Liver (tissue), 9 donors: ENCODE results near the gene ILDR2. TPM values are rescaled to one million over a fixed set of nuclear protein-coding genes. Genes with fewer than 3 reads are reported as not detected.

Experiments used
- DNase-seq: peaks from one replicate; pipeline ENCODE4 v3.0.0-alpha.2; 2017; ENCODE audit warnings: low spot score
- H3K27ac ChIP-seq, 2 donors: one replicate each; pipeline ENCODE4 v1.7.0; 2013; ENCODE audit warnings: inconsistent platforms in 2 of 2, low read length in 2 of 2, control low read depth in 1 of 2, low read depth in 1 of 2, mild to moderate bottlenecking in 1 of 2
- H3K27me3 ChIP-seq, 4 donors: one replicate each; pipeline versions ENCODE4 v1.6.1 to v1.7.0; 2013; ENCODE audit warnings: low read length in 3 of 4, inconsistent platforms in 1 of 4, mild to moderate bottlenecking in 1 of 4, moderate library complexity in 1 of 4; ENCODE audit not compliant: control insufficient read depth in 4 of 4, insufficient read depth in 4 of 4
- H3K36me3 ChIP-seq, 4 donors: one replicate each; pipeline versions ENCODE4 v1.6.1 to v1.7.0; 2013; ENCODE audit warnings: low read length in 3 of 4, mild to moderate bottlenecking in 3 of 4, low read depth in 1 of 4, moderate library complexity in 1 of 4; ENCODE audit not compliant: control insufficient read depth in 4 of 4, insufficient read depth in 3 of 4
- H3K4me1 ChIP-seq, 4 donors: one replicate each; pipeline versions ENCODE4 v1.6.1 to v1.7.0; 2013; ENCODE audit warnings: low read length in 3 of 4, mild to moderate bottlenecking in 3 of 4, moderate library complexity in 1 of 4; ENCODE audit not compliant: control insufficient read depth in 4 of 4, insufficient read depth in 4 of 4
- H3K4me3 ChIP-seq, 3 donors: one replicate each; pipeline versions ENCODE4 v1.6.1 to v1.7.0; 2013; ENCODE audit warnings: low read length in 3 of 3, control low read depth in 1 of 3, low read depth in 1 of 3, mild to moderate bottlenecking in 1 of 3
- H3K9ac ChIP-seq, 2 donors: one replicate each; pipeline ENCODE4 v1.7.0; 2013; ENCODE audit warnings: low read length in 2 of 2, mild to moderate bottlenecking in 2 of 2, moderate library complexity in 2 of 2, control low read depth in 1 of 2, low read depth in 1 of 2
- H3K9me3 ChIP-seq, 4 donors: one replicate each; pipeline versions ENCODE4 v1.6.1 to v1.7.0; 2013; ENCODE audit warnings: low read length in 3 of 4; ENCODE audit not compliant: control insufficient read depth in 4 of 4
- EGR1 ChIP-seq, 2 donors: IDR thresholded peaks; 2 replicates each; pipeline ENCODE4 v1.6.1; 2016 to 2018; ENCODE audit warnings: antibody characterized with exemption in 2 of 2, low read depth in 2 of 2
- FOXA1 ChIP-seq: IDR thresholded peaks from 2 replicates; pipeline ENCODE4 v1.6.1; 2016; ENCODE audit warnings: antibody characterized with exemption
- FOXA2 ChIP-seq: IDR thresholded peaks from 2 replicates; pipeline ENCODE4 v1.6.1; 2016; ENCODE audit warnings: antibody characterized with exemption
- HNF4A ChIP-seq, 2 donors: conservative IDR thresholded peaks; 2 replicates each; pipeline ENCODE4 v1.6.1; 2016; ENCODE audit warnings: antibody characterized with exemption in 2 of 2, mild to moderate bottlenecking in 2 of 2
- JUND ChIP-seq, 2 donors: IDR thresholded peaks; 2 replicates each; pipeline ENCODE4 v1.6.1; 2016; ENCODE audit warnings: antibody characterized with exemption in 2 of 2
- MAX ChIP-seq: IDR thresholded peaks from 2 replicates; pipeline ENCODE4 v1.6.1; 2016; ENCODE audit warnings: antibody characterized with exemption
- NR2F2 ChIP-seq: IDR thresholded peaks from 2 replicates; pipeline ENCODE4 v1.6.1; 2016; ENCODE audit warnings: antibody characterized with exemption
- REST ChIP-seq: IDR thresholded peaks from 2 replicates; pipeline ENCODE4 v1.6.1; 2016; ENCODE audit warnings: antibody characterized with exemption, mild to moderate bottlenecking
- RXRA ChIP-seq, 2 donors: IDR thresholded peaks; 2 replicates each; pipeline ENCODE4 v1.6.1; 2017 to 2018; ENCODE audit warnings: antibody characterized with exemption in 2 of 2, mild to moderate bottlenecking in 1 of 2
- SP1 ChIP-seq: IDR thresholded peaks from 2 replicates; pipeline ENCODE4 v1.6.1; 2018; ENCODE audit warnings: antibody characterized with exemption, mild to moderate bottlenecking
- TAF1 ChIP-seq: conservative IDR thresholded peaks from 2 replicates; pipeline ENCODE4 v1.6.1; 2016; ENCODE audit warnings: antibody characterized with exemption, mild to moderate bottlenecking
- YY1 ChIP-seq: IDR thresholded peaks from 2 replicates; pipeline ENCODE4 v1.6.1; 2016; ENCODE audit warnings: antibody characterized with exemption, mild to moderate bottlenecking
- WGBS: extraction: QIAGEN DNeasy Blood & Tissue Kit; methylation state at CpG from one replicate; pipeline ENCODE4 v1.1.7; 2013; 5-methylcytosine and 5-hydroxymethylcytosine counted together
- polyA plus RNA-seq, 2 donors: library from polyadenylated mRNA; stranded (reverse) in 1 of 2; unstranded in 1 of 2; fragments of 200-250 nt in 1 of 2; fragments of >200 nt in 1 of 2; fragmentation: Nextera tagmentation in 1 of 2; extraction: Ambion mirVana in 1 of 2; gene quantifications; one replicate each; pipeline versions ENCODE4 v1.2.1 to v1.2.3, GENCODE V29; 2013 to 2015
- total RNA-seq, 2 donors: library from RNA; depleted of rRNA; stranded (reverse); fragments of >200 nt; gene quantifications; one replicate each; pipeline ENCODE4 v1.2.3, GENCODE V29; 2014
- TF ChIP-seq, protein P1 (sequence below): IDR thresholded peaks from 2 replicates; pipeline ENCODE4 v1.6.1; 2016; ENCODE audit warnings: antibody characterized with exemption
- TF ChIP-seq, protein P2 (sequence below): IDR thresholded peaks from 2 replicates; pipeline ENCODE4 v1.6.1; 2016; ENCODE audit warnings: antibody characterized with exemption
- donor health status: healthy.
- donor health status: healthy.
- donor health status: healthy.
- donor health status: healthy.
- donor health status: healthy.

Gene ILDR2
- total and polyA plus RNA-seq, 4 donors, result 0.09 to 7.4 (median 0.44) TPM

- Histone ChIP-seq H3K27ac (no peak overlapping the region), H3K9me3 (no peaks in the 10 kb centered on the region), H3K4me1 (peaks cover 0 to 14% (median 9%) of the 10 kb centered on the region in 4 donors), H3K9ac (no peak overlapping the region), H3K36me3 (no peaks in the 10 kb centered on the region), H3K4me3 (no peak overlapping the region), H3K27me3 (no peaks in the 10 kb centered on the region)
- no peak for TF ChIP-seq TAF1
- TF ChIP-seq NR2F2, result no peak
- TF ChIP-seq FOXA1, result no peak
- TF ChIP-seq, protein P1, sequence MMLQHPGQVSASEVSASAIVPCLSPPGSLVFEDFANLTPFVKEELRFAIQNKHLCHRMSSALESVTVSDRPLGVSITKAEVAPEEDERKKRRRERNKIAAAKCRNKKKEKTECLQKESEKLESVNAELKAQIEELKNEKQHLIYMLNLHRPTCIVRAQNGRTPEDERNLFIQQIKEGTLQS, result no peak
- no peak for TF ChIP-seq MAX
- no peak for TF ChIP-seq JUND (IDR thresholded peaks at IDR 0.05)
- TF ChIP-seq, protein P2, sequence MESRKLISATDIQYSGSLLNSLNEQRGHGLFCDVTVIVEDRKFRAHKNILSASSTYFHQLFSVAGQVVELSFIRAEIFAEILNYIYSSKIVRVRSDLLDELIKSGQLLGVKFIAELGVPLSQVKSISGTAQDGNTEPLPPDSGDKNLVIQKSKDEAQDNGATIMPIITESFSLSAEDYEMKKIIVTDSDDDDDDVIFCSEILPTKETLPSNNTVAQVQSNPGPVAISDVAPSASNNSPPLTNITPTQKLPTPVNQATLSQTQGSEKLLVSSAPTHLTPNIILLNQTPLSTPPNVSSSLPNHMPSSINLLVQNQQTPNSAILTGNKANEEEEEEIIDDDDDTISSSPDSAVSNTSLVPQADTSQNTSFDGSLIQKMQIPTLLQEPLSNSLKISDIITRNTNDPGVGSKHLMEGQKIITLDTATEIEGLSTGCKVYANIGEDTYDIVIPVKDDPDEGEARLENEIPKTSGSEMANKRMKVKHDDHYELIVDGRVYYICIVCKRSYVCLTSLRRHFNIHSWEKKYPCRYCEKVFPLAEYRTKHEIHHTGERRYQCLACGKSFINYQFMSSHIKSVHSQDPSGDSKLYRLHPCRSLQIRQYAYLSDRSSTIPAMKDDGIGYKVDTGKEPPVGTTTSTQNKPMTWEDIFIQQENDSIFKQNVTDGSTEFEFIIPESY, result no peak
- TF ChIP-seq EGR1 (IDR thresholded peaks at IDR 0.05; ENCODE audit: low read depth in 2 of 2), result no peak
- no peak for TF ChIP-seq FOXA2
- TF ChIP-seq HNF4A (conservative IDR thresholded peaks at IDR 0.05), result no peak
- TF ChIP-seq RXRA (IDR thresholded peaks at IDR 0.05), result no peak
- no peak for DNase-seq
- 87% methylated on average over 8 of the region's 8 CpGs for WGBS
Measured at GRCh38 chr1:167013108-167013929, 38.0 kb upstream of the ILDR2 start.

DNA sequence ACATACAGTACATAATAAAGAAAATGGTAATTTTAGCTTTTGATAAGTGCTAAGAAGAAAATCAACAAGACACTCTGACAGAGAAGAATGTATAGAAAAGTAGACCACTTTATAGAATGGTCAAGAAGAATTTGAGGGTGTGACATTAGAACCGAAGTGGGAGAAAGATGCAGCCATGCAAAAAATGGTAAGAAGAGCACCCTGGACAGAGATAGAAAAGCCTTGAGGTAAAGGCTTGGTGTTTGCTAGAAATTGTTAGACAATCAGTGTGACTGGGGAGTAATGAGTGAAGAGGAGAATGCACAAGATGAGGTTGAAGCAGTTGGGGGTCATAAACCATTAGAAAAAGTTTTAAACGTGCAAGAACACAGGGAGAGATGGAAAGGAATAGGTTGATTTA, 37.2 kb upstream of the ILDR2 start:
- DNase-seq, result no peak
- H3K4me3 ChIP-seq, result no peak overlapping the region
- H3K9me3 ChIP-seq, result no peaks in the 10 kb centered on the region
- H3K27ac ChIP-seq, result no peak overlapping the region
- TF ChIP-seq RXRA (IDR thresholded peaks at IDR 0.05) (no peak), FOXA1 (no peak), FOXA2 (no peak), EGR1 (IDR thresholded peaks at IDR 0.05; ENCODE audit: low read depth in 2 of 2) (no peak), YY1 (no peak), SP1 (no peak), HNF4A (conservative IDR thresholded peaks at IDR 0.05) (no peak), JUND (IDR thresholded peaks at IDR 0.05) (no peak), REST (no peak), TAF1 (no peak)
- H3K36me3 ChIP-seq, result no peaks in the 10 kb centered on the region
- peaks cover 0 to 14% (median 9%) of the 10 kb centered on the region in 4 donors for H3K4me1 ChIP-seq
- no peaks in the 10 kb centered on the region for H3K27me3 ChIP-seq
- 84% methylated on average over 2 of the region's 2 CpGs for WGBS
- H3K9ac ChIP-seq, result no peak overlapping the region
